Choroid plexus epithelial cell (primary cell): ENCODE data around the gene ANKRD1.
"Not testable (repeated sequence)": the region's sequence is repeated elsewhere in the genome, so short reads cannot be mapped to it uniquely, and the experiment has no call there.

Source experiments
- DNase-seq: peaks from one replicate; pipeline ENCODE4 v3.0.0-alpha.2; 2010; ENCODE audit warnings: low read depth
- H3K4me3 ChIP-seq: 2 replicates; pipeline ENCODE4 v1.5.1; 2011; ENCODE audit warnings: low read depth, mild to moderate bottlenecking, control low read depth, low read length, moderate library complexity
- TF ChIP-seq, protein P1 (sequence below): conservative IDR thresholded peaks from 2 replicates; pipeline ENCODE4 v1.5.1; 2011; ENCODE audit warnings: low read depth, mild to moderate bottlenecking, control low read depth, inconsistent platforms, low read length, moderate library complexity

The ANKRD1 gene

GRCh38 chr10:90889636-90890035, 31.3 kb downstream of the ANKRD1 start:
- TF ChIP-seq, protein P1, sequence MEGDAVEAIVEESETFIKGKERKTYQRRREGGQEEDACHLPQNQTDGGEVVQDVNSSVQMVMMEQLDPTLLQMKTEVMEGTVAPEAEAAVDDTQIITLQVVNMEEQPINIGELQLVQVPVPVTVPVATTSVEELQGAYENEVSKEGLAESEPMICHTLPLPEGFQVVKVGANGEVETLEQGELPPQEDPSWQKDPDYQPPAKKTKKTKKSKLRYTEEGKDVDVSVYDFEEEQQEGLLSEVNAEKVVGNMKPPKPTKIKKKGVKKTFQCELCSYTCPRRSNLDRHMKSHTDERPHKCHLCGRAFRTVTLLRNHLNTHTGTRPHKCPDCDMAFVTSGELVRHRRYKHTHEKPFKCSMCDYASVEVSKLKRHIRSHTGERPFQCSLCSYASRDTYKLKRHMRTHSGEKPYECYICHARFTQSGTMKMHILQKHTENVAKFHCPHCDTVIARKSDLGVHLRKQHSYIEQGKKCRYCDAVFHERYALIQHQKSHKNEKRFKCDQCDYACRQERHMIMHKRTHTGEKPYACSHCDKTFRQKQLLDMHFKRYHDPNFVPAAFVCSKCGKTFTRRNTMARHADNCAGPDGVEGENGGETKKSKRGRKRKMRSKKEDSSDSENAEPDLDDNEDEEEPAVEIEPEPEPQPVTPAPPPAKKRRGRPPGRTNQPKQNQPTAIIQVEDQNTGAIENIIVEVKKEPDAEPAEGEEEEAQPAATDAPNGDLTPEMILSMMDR = no peak
- peak; percentile 19 for DNase-seq
- no peak overlapping the region for H3K4me3 ChIP-seq

GRCh38 chr10:90888387-90888786, 32.5 kb downstream of the ANKRD1 start:
- H3K4me3 ChIP-seq = no peak overlapping the region
- no peak for DNase-seq
- TF ChIP-seq, protein P1 = no peak

- TF ChIP-seq, protein P1 = no peak
- no peak overlapping the region for H3K4me3 ChIP-seq
- DNase-seq = peak; percentile 5
Measured at GRCh38 chr10:90887555-90887954, 33.3 kb downstream of the ANKRD1 start.

- peak; percentile 73 for DNase-seq
- TF ChIP-seq, protein P1 = no peak
- H3K4me3 ChIP-seq = no peak overlapping the region
Measured at GRCh38 chr10:90885176-90885575, 35.7 kb downstream of the ANKRD1 start.

- DNase-seq = peak; percentile 41
- TF ChIP-seq, protein P1 = no peak
Measured at GRCh38 chr10:90884431-90884830, 36.5 kb downstream of the ANKRD1 start.

DNA sequence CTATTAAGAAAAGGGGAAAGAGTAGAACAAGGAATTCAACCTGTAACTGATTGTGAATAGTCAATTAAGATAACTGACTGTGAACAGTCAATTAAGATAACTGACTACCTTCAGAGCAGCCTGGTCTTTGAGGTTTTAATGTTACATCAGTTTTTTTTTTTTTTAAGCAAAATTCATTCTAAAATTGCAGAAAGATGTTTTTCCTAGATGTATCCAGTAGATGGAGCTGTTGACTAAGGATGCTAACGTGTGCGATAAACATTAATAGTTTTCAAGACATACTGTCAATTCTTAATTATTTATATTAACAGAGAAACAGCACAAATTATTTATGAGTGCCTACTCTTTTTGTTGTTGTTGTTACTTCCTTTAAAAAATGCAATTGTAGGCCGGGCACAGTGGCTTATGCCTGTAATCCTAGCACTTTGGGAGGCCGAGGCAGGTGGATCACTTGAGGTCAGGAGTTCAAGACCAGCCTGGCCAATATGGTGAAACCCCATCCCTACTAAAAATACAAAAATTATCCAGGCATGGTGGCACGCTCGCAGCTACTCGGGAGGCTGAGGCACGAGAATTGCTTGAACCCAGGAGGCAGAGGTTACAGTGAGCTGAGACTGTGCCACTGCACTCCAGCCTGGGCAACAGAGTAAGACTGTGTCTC, 40.7 kb downstream of the ANKRD1 start:
- peak; percentile 71 for DNase-seq
- TF ChIP-seq, protein P1 = peak; percentile 61
- not testable (repeated sequence) for H3K4me3 ChIP-seq

More at GRCh38 chr10:90884431-90884830, 36.5 kb downstream of the ANKRD1 start:
- H3K4me3 ChIP-seq = no peak overlapping the region

DNA sequence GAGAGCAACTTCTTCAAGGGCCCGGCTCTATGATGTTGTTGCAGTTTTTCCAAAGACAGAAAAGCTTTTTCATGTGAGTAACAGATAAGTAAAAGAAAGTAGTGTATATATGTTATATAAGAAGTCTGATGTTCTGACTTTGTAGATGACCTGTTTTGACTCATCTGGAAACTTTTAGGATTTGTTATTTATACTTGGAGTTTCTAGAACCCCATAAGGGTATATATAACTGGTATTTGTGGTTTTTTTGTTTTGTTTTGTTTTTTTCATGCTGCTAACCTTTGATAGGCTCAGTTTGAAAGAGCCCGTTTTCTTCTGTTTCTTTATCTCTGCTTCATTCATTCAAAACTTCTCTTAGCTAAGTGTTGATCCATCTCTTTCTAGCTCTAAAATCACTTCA, 41.8 kb downstream of the ANKRD1 start:
- TF ChIP-seq, protein P1 = no peak
- H3K4me3 ChIP-seq = no peak overlapping the region
- DNase-seq = no peak
